GM23338 (cell line): Measurements from ENCODE around the gene MAPK6. TPM values are rescaled to one million over a fixed set of nuclear protein-coding genes. Genes with fewer than 3 reads are reported as not detected.

ENCODE experiments used
- ATAC-seq: fragments of 200-7000 bp; cut with Tn5 transposase; 3 replicates; pipeline ENCODE4 v1.9.1; 2020
- DNase-seq: peaks from one replicate; pipeline ENCODE4 v3.0.0-alpha.2; 2015; ENCODE audit warnings: low spot score
- H2AFZ ChIP-seq: fragments of 200-600 bp; sonication (generic); 2 replicates; pipeline ENCODE4 v1.8.0; 2016; ENCODE audit warnings: antibody characterized with exemption, mild to moderate bottlenecking, moderate library complexity
- H3F3A ChIP-seq: fragments of 200-600 bp; sonication (generic); replicated peaks from 2 replicates; pipeline ENCODE4 v1.8.0; 2017; ENCODE audit warnings: antibody characterized with exemption, mixed run types, low read depth
- H3K27ac ChIP-seq: fragments of 200-600 bp; sonication (generic); 2 replicates; pipeline ENCODE4 v1.6.1; 2016; ENCODE audit warnings: low read depth
- H3K27me3 ChIP-seq: fragments of 200-600 bp; sonication (generic); 2 replicates; pipeline ENCODE4 v1.8.0; 2016; ENCODE audit warnings: mild to moderate bottlenecking, mixed run types, moderate library complexity; ENCODE audit not compliant: insufficient read depth
- H3K36me3 ChIP-seq: fragments of 200-600 bp; sonication (generic); 2 replicates; pipeline ENCODE4 v1.8.0; 2016; ENCODE audit warnings: mild to moderate bottlenecking; ENCODE audit not compliant: insufficient read depth
- H3K4me1 ChIP-seq: fragments of 200-600 bp; sonication (generic); 2 replicates; pipeline ENCODE4 v1.8.0; 2016; ENCODE audit warnings: mild to moderate bottlenecking, moderate library complexity; ENCODE audit not compliant: insufficient read depth
- H3K4me2 ChIP-seq: fragments of 200-600 bp; sonication (generic); 2 replicates; pipeline ENCODE4 v1.7.1; 2017; ENCODE audit warnings: mixed run types
- H3K4me3 ChIP-seq: fragments of 200-600 bp; sonication (generic); 2 replicates; pipeline ENCODE4 v1.6.1; 2016; ENCODE audit warnings: mixed run types
- H3K79me2 ChIP-seq: fragments of 200-600 bp; sonication (generic); replicated peaks from 2 replicates; pipeline ENCODE4 v1.8.0; 2017; ENCODE audit warnings: mild to moderate bottlenecking; ENCODE audit not compliant: insufficient read depth
- H3K9me2 ChIP-seq: fragments of 200-600 bp; sonication (generic); 2 replicates; pipeline ENCODE4 v1.8.0; 2017; ENCODE audit not compliant: insufficient read depth
- H4K20me1 ChIP-seq: fragments of 200-600 bp; sonication (generic); replicated peaks from 2 replicates; pipeline ENCODE4 v1.8.0; 2017; ENCODE audit warnings: mild to moderate bottlenecking; ENCODE audit not compliant: insufficient read depth
- H3K27ac Mint-ChIP-seq: 2 replicates; pipeline ENCODE4 v1.8.0; 2020; ENCODE audit warnings: inconsistent platforms, mild to moderate bottlenecking, moderate library complexity, mixed read lengths
- H3K27me3 Mint-ChIP-seq: 3 replicates; pipeline ENCODE4 v1.8.0; 2022; ENCODE audit warnings: low read depth, mild to moderate bottlenecking, moderate library complexity, mixed read lengths, inconsistent platforms; ENCODE audit not compliant: insufficient read depth, poor library complexity
- H3K36me3 Mint-ChIP-seq: 3 replicates; pipeline ENCODE4 v1.8.0; 2021; ENCODE audit warnings: low read depth, mild to moderate bottlenecking, inconsistent platforms, moderate library complexity, mixed read lengths
- H3K4me1 Mint-ChIP-seq: 3 replicates; pipeline ENCODE4 v1.8.0; 2020; ENCODE audit warnings: mild to moderate bottlenecking, inconsistent platforms, mixed read lengths
- H3K4me3 Mint-ChIP-seq: 3 replicates; pipeline ENCODE4 v1.8.0; 2021; ENCODE audit warnings: moderate library complexity, mild to moderate bottlenecking, inconsistent platforms, mixed read lengths
- H3K9me3 Mint-ChIP-seq: 3 replicates; pipeline ENCODE4 v1.8.0; 2020; ENCODE audit warnings: moderate library complexity, mild to moderate bottlenecking, inconsistent platforms, mixed read lengths
- ETS1 ChIP-seq: IDR thresholded peaks from 2 replicates; pipeline ENCODE4 v1.6.1; 2016; ENCODE audit warnings: antibody characterized with exemption
- EZH2phosphoT487 ChIP-seq: fragments of 200-600 bp; sonication (generic); IDR thresholded peaks from one replicate; pipeline ENCODE4 v1.8.1; 2018; ENCODE audit warnings: antibody characterized with exemption; ENCODE audit not compliant: unreplicated experiment
- NANOG ChIP-seq: IDR thresholded peaks from 2 replicates; pipeline ENCODE4 v1.6.1; 2016; ENCODE audit warnings: antibody characterized with exemption, borderline replicate concordance
- REST ChIP-seq: IDR thresholded peaks from one replicate; pipeline ENCODE4 v1.6.1; 2018; ENCODE audit warnings: antibody characterized with exemption; ENCODE audit not compliant: unreplicated experiment
- ZNF331 ChIP-seq: fragments of 250-450 bp; sonication (Bioruptor Pico); IDR thresholded peaks from 2 replicates; pipeline ENCODE4 v1.5.0; 2020; ENCODE audit warnings: low read depth, mild to moderate bottlenecking, moderate library complexity
- ZNF462 ChIP-seq: fragments of 250-450 bp; sonication (Bioruptor Pico); IDR thresholded peaks from 2 replicates; pipeline ENCODE4 v1.5.0; 2020; ENCODE audit warnings: mild to moderate bottlenecking, moderate library complexity
- polyA plus RNA-seq: library from polyadenylated mRNA; unstranded; fragments of >200 nt; fragmentation: Nextera tagmentation; extraction: Ambion mirVana; gene quantifications from 2 replicates; pipeline ENCODE4 v1.2.1, GENCODE V29; 2016
- total RNA-seq: library from RNA; depleted of rRNA; stranded (reverse); fragments of >200 nt; shearing (Covaris generic); gene quantifications from 2 replicates; pipeline ENCODE4 v1.2.3, GENCODE V29; 2014

The MAPK6 gene
- total and polyA plus RNA-seq, 2 experiments from 2014 or later = 40.9 to 92.3 TPM

- no peak overlapping the region for H3K4me3 Mint-ChIP-seq
- ATAC-seq = no peak
Observed at GRCh38 chr15:52050416-52050815, 31.4 kb downstream of the MAPK6 start.

More at GRCh38 chr15:52050416-52050815, 31.4 kb downstream of the MAPK6 start:
- peaks cover 29% of the 10 kb centered on the region for H3K36me3 ChIP-seq
- no peaks in the 10 kb centered on the region for H3K9me3 Mint-ChIP-seq
- TF ChIP-seq ZNF462 (CRISPR knock-in tag) = no peak
- TF ChIP-seq EZH2phosphoT487 = no peak
- no peak for TF ChIP-seq NANOG
- no peak for TF ChIP-seq ZNF331 (CRISPR knock-in tag)
- TF ChIP-seq REST = no peak
- no peak for TF ChIP-seq ETS1
- H3K9me2 ChIP-seq = no peaks in the 10 kb centered on the region
- no peak overlapping the region for H2AFZ ChIP-seq
- no peak overlapping the region for H3K4me3 ChIP-seq
- DNase-seq = no peak
- H3F3A ChIP-seq = no peaks in the 10 kb centered on the region
- no peak overlapping the region for H3K27ac ChIP-seq
- peaks cover 71% of the 10 kb centered on the region for H3K36me3 Mint-ChIP-seq
- H3K79me2 ChIP-seq = peaks cover 47% of the 10 kb centered on the region
- peaks cover 11% of the 10 kb centered on the region for H4K20me1 ChIP-seq
- H3K4me2 ChIP-seq = no peak overlapping the region
- H3K4me1 ChIP-seq = peaks cover 5% of the 10 kb centered on the region
- H3K27me3 ChIP-seq = no peaks in the 10 kb centered on the region
- H3K27me3 Mint-ChIP-seq = peaks cover 3% of the 10 kb centered on the region
- peaks cover 10% of the 10 kb centered on the region; the same call in 2 of the 3 replicates for H3K4me1 Mint-ChIP-seq
- no peak overlapping the region for H3K27ac Mint-ChIP-seq
